H1 (cell line): ENCODE data around the gene SELENOI. TPM values are rescaled to one million over a fixed set of nuclear protein-coding genes. Genes with fewer than 3 reads are reported as not detected.

Source experiments
- CTCF ChIA-PET: fragments of 300-600 bp; sonication (Branson Sonifier 250); formaldehyde crosslinking; loops from one replicate; lab custom pipeline; 2021; ENCODE audit not compliant: partially characterized antibody; lab: Charles Lee
- POLR2A ChIA-PET: fragments of 300-600 bp; sonication (Branson Sonifier 250); formaldehyde crosslinking; loops from one replicate; lab custom pipeline; 2021; ENCODE audit warnings: inconsistent platforms; ENCODE audit not compliant: partially characterized antibody; lab: Charles Lee
- DNase-seq, 2 experiments: peaks; one replicate each; pipeline versions ENCODE4 v3.0.0 to v3.0.0-alpha.2; 2010 to 2022; ENCODE audit warnings: low spot score in 2 of 2, low read depth in 1 of 2, mixed read lengths in 1 of 2
- FAIRE-seq: peaks from 2 replicates; lab custom pipeline; 2011; peaks lifted over from hg19 to GRCh38; lab: Jason Lieb, UNC
- H2AFZ ChIP-seq: 2 replicates; pipeline ENCODE4 v1.8.1; 2012; ENCODE audit warnings: low read length, inconsistent platforms
- H2AK5ac ChIP-seq: 2 replicates; pipeline ENCODE4 v1.6.1; 2013; ENCODE audit warnings: low read depth, low read length
- H2BK120ac ChIP-seq: replicated peaks from 2 replicates; pipeline ENCODE3; 2013; ENCODE audit warnings: low read depth, low read length, inconsistent platforms
- H2BK12ac ChIP-seq: 2 replicates; pipeline ENCODE4 v1.6.1; 2013; ENCODE audit warnings: low read depth, low read length
- H2BK15ac ChIP-seq: 2 replicates; pipeline ENCODE4 v1.6.1; 2013; ENCODE audit warnings: low read length
- H2BK20ac ChIP-seq: 2 replicates; pipeline ENCODE4 v1.6.1; 2013; ENCODE audit warnings: low read length
- H2BK5ac ChIP-seq: 2 replicates; pipeline ENCODE4 v1.6.1; 2013; ENCODE audit warnings: low read depth, low read length
- H3K14ac ChIP-seq: 2 replicates; pipeline ENCODE4 v1.6.1; 2013; ENCODE audit warnings: inconsistent platforms; ENCODE audit not compliant: insufficient read length
- H3K18ac ChIP-seq: 2 replicates; pipeline ENCODE4 v1.6.1; 2013; ENCODE audit warnings: low read length; ENCODE audit errors: extremely low read depth
- H3K23ac ChIP-seq: 2 replicates; pipeline ENCODE4 v1.6.1; 2013; ENCODE audit warnings: inconsistent platforms; ENCODE audit not compliant: insufficient read length
- H3K23me2 ChIP-seq: 2 replicates; pipeline ENCODE4 v1.6.1; 2013; ENCODE audit warnings: low read depth, low read length
- H3K27ac ChIP-seq: 2 replicates; pipeline ENCODE4 v1.6.1; 2011; ENCODE audit warnings: low read depth, low read length, inconsistent platforms
- H3K27me3 ChIP-seq, 4 experiments: replicated peaks in 1 of 4; 1 replicate in 1 of 4; 2 replicates in 3 of 4; pipeline versions ENCODE4 v1.6.1 to v1.8.1; 2011 to 2013; ENCODE audit warnings: low read length in 3 of 4, mild to moderate bottlenecking in 3 of 4, inconsistent platforms in 2 of 4, mixed read lengths in 2 of 4, moderate library complexity in 1 of 4; ENCODE audit not compliant: control insufficient read depth in 3 of 4, insufficient read depth in 3 of 4; ENCODE audit errors: extremely low read depth in 1 of 4
- H3K36me3 ChIP-seq, 4 experiments: 2 replicates each; pipeline versions ENCODE4 v1.6.1 to v1.8.1; 2011 to 2013; ENCODE audit warnings: mild to moderate bottlenecking in 4 of 4, low read length in 3 of 4, moderate library complexity in 2 of 4, control low read depth in 1 of 4, inconsistent platforms in 1 of 4; ENCODE audit not compliant: insufficient read depth in 4 of 4, control insufficient read depth in 2 of 4
- H3K4ac ChIP-seq: replicated peaks from 2 replicates; pipeline ENCODE3; 2013; ENCODE audit warnings: low read length, low read depth, mixed read lengths, inconsistent platforms; ENCODE audit not compliant: insufficient read length
- H3K4me1 ChIP-seq, 4 experiments: replicated peaks in 1 of 4; 1 replicate in 1 of 4; 2 replicates in 3 of 4; pipeline versions ENCODE4 v1.6.1 to v1.8.1; 2011 to 2013; ENCODE audit warnings: low read length in 3 of 4, inconsistent platforms in 2 of 4, mixed read lengths in 1 of 4; ENCODE audit not compliant: insufficient read depth in 4 of 4, control insufficient read depth in 3 of 4
- H3K4me2 ChIP-seq, 2 experiments: 2 replicates each; pipeline versions ENCODE4 v1.6.1 to v1.8.1; 2011 to 2013; ENCODE audit warnings: low read depth in 2 of 2, low read length in 2 of 2, control low read depth in 1 of 2, inconsistent platforms in 1 of 2, mild to moderate bottlenecking in 1 of 2; ENCODE audit not compliant: insufficient read depth in 1 of 2
- H3K4me3 ChIP-seq, 4 experiments: fragments of 200-600, 300-600 bp in 1 of 4; sonication (generic), shearing (Covaris generic), sonication (Bioruptor Twin) in 1 of 4; 2 replicates each; pipeline versions ENCODE4 v1.5.1 to v1.8.1; 2011 to 2016; ENCODE audit warnings: low read length in 4 of 4, low read depth in 3 of 4, control low read depth in 2 of 4, inconsistent platforms in 2 of 4, mild to moderate bottlenecking in 2 of 4, mixed read lengths in 1 of 4, moderate library complexity in 1 of 4; ENCODE audit not compliant: insufficient read depth in 2 of 4; ENCODE audit errors: extremely low read depth in 1 of 4
- H3K56ac ChIP-seq: replicated peaks from 2 replicates; pipeline ENCODE3; 2013; ENCODE audit warnings: low read depth, mild to moderate bottlenecking, mixed read lengths, low read length, inconsistent platforms; ENCODE audit not compliant: insufficient read length
- H3K79me1 ChIP-seq: 2 replicates; pipeline ENCODE4 v1.6.1; 2013; ENCODE audit warnings: low read depth, low read length, control low read depth
- H3K79me2 ChIP-seq, 2 experiments: 2 replicates each; pipeline versions ENCODE4 v1.6.1 to v1.8.1; 2012 to 2013; ENCODE audit warnings: low read length in 2 of 2, mild to moderate bottlenecking in 2 of 2, inconsistent platforms in 1 of 2; ENCODE audit not compliant: insufficient read depth in 2 of 2, control insufficient read depth in 1 of 2
- H3K9ac ChIP-seq, 4 experiments: replicated peaks in 1 of 4; 1 replicate in 1 of 4; 2 replicates in 3 of 4; pipeline versions ENCODE4 v1.6.1 to v1.8.1; 2011 to 2013; ENCODE audit warnings: low read depth in 3 of 4, low read length in 3 of 4, control low read depth in 2 of 4, mild to moderate bottlenecking in 2 of 4, moderate library complexity in 2 of 4, inconsistent platforms in 1 of 4; ENCODE audit errors: extremely low read depth in 1 of 4
- H3K9me3 ChIP-seq, 2 experiments: 2 replicates each; pipeline versions ENCODE4 v1.6.1 to v1.8.1; 2012 to 2013; ENCODE audit warnings: mild to moderate bottlenecking in 2 of 2, moderate library complexity in 2 of 2, control low read depth in 1 of 2, inconsistent platforms in 1 of 2, low read depth in 1 of 2, low read length in 1 of 2, mixed read lengths in 1 of 2; ENCODE audit not compliant: insufficient read depth in 2 of 2
- H4K20me1 ChIP-seq, 2 experiments: replicated peaks in 1 of 2; 2 replicates each; pipeline versions ENCODE3 to v1.8.1; 2011 to 2013; ENCODE audit warnings: inconsistent platforms in 2 of 2, low read length in 2 of 2, mild to moderate bottlenecking in 1 of 2; ENCODE audit not compliant: insufficient read depth in 2 of 2, control insufficient read depth in 1 of 2
- H4K5ac ChIP-seq: 2 replicates; pipeline ENCODE4 v1.6.1; 2013; ENCODE audit warnings: low read length, low read depth, mixed read lengths, inconsistent platforms; ENCODE audit not compliant: insufficient read length
- H4K8ac ChIP-seq: 2 replicates; pipeline ENCODE4 v1.8.0; 2013; ENCODE audit warnings: mild to moderate bottlenecking, moderate library complexity, low read length, inconsistent platforms; ENCODE audit not compliant: insufficient read depth; ENCODE audit errors: extremely low read depth
- H4K91ac ChIP-seq: replicated peaks from 2 replicates; pipeline ENCODE3; 2013; ENCODE audit warnings: low read length, mixed read lengths, inconsistent platforms; ENCODE audit not compliant: insufficient read length
- CHD1 ChIP-seq: IDR thresholded peaks from 2 replicates; pipeline ENCODE4 v1.6.1; 2012; ENCODE audit warnings: low read depth, low read length, improper control_type of control experiment
- EZH2 ChIP-seq: fragments of 200-600 bp; sonication (generic); IDR thresholded peaks from 2 replicates; pipeline ENCODE4 v1.7.1; 2012; ENCODE audit warnings: low read depth, mild to moderate bottlenecking, moderate library complexity, low read length, inconsistent platforms; ENCODE audit not compliant: severe bottlenecking
- HDAC2 ChIP-seq, 2 experiments: fragments of 300-600 bp in 1 of 2; sonication (generic) in 1 of 2; IDR thresholded peaks; 2 replicates each; pipeline ENCODE4 v1.6.1; 2011 to 2012; ENCODE audit warnings: low read depth in 2 of 2, low read length in 2 of 2, mild to moderate bottlenecking in 2 of 2, moderate library complexity in 2 of 2, borderline replicate concordance in 1 of 2, inconsistent platforms in 1 of 2
- KDM1A ChIP-seq: fragments of 200-600, 300-600 bp; sonication (generic); IDR thresholded peaks from 2 replicates; pipeline ENCODE4 v1.7.1; 2016; ENCODE audit warnings: mild to moderate bottlenecking, low read length, borderline replicate concordance
- MAFK ChIP-seq: IDR thresholded peaks from 2 replicates; pipeline ENCODE4 v1.6.1; 2012; ENCODE audit warnings: low read depth, mild to moderate bottlenecking, improper control_type of control experiment, low read length
- PHF8 ChIP-seq: fragments of 200-600 bp; sonication (generic); conservative IDR thresholded peaks from 2 replicates; pipeline ENCODE4 v1.7.1; 2012; ENCODE audit warnings: low read depth, mild to moderate bottlenecking, inconsistent platforms, low read length, moderate library complexity
- RAD21 ChIP-seq, 2 experiments: IDR thresholded peaks in 1 of 2; conservative IDR thresholded peaks in 1 of 2; 2 replicates each; pipeline ENCODE4 v1.6.1; 2011; ENCODE audit warnings: low read depth in 2 of 2, low read length in 2 of 2, improper control_type of control experiment in 1 of 2, inconsistent platforms in 1 of 2, mild to moderate bottlenecking in 1 of 2, moderate library complexity in 1 of 2
- SIX5 ChIP-seq: IDR thresholded peaks from 2 replicates; pipeline ENCODE4 v1.6.1; 2011; ENCODE audit warnings: mild to moderate bottlenecking, low read depth, low read length
- SP1 ChIP-seq: IDR thresholded peaks from 2 replicates; pipeline ENCODE4 v1.6.1; 2011; ENCODE audit warnings: low read depth, low read length
- TAF7 ChIP-seq: optimal IDR thresholded peaks from 2 replicates; pipeline ENCODE3; 2011; ENCODE audit warnings: low read depth, mild to moderate bottlenecking, inconsistent platforms, low read length, moderate library complexity, borderline replicate concordance
- TEAD4 ChIP-seq: IDR thresholded peaks from 2 replicates; pipeline ENCODE4 v1.6.1; 2012; ENCODE audit warnings: low read depth, low read length, inconsistent platforms, mixed read lengths
- WGBS, 2 experiments: shearing (Covaris generic) in 1 of 2; methylation state at CpG; one replicate each; pipeline versions ENCODE4 v1.1.6 to v1.1.7; 2013 to 2015; ENCODE audit warnings: low lambda C conversion rate in 2 of 2, mixed read lengths in 2 of 2, inconsistent platforms in 1 of 2, low coverage in 1 of 2, missing lambda C conversion rate in 1 of 2; ENCODE audit not compliant: insufficient replicate concordance in 2 of 2, insufficient coverage in 1 of 2, insufficient read length in 1 of 2; ENCODE audit errors: extremely low coverage in 1 of 2, missing lambda C conversion rate in 1 of 2; 5-methylcytosine and 5-hydroxymethylcytosine counted together
- polyA plus RNA-seq, 7 experiments: library from polyadenylated mRNA; depleted of rRNA in 3 of 7; stranded (reverse) in 5 of 7; unstranded in 2 of 7; fragments of >200 nt in 5 of 7; fragments of 200-250 nt in 2 of 7; gene quantifications; 1 replicate in 5 of 7; 2 replicates in 1 of 7; 4 replicates in 1 of 7; pipeline versions ENCODE4 v1.2.1 to v1.2.3, GENCODE V29; 2011 to 2013; ENCODE audit warnings: missing spikeins in 2 of 7, mixed read lengths in 2 of 7
- total RNA-seq: library from RNA; stranded (reverse); fragmentation: NEBNext Ultra II Directional; extraction: Animal tissue kit (Norgen Biotek cat#: 25700); gene quantifications from 2 replicates; pipeline ENCODE4 v1.2.1, GENCODE V29; 2021
- TF ChIP-seq, protein P1 (sequence below): IDR thresholded peaks from 2 replicates; pipeline ENCODE4 v1.6.1; 2011; ENCODE audit warnings: low read length, improper control_type of control experiment

Gene SELENOI
- total and polyA plus RNA-seq, 2 of the 8 experiments (the other 6 are each of a cell fraction or from before 2014, with no cell fraction given): 15.9 to 63.8 TPM

DNA sequence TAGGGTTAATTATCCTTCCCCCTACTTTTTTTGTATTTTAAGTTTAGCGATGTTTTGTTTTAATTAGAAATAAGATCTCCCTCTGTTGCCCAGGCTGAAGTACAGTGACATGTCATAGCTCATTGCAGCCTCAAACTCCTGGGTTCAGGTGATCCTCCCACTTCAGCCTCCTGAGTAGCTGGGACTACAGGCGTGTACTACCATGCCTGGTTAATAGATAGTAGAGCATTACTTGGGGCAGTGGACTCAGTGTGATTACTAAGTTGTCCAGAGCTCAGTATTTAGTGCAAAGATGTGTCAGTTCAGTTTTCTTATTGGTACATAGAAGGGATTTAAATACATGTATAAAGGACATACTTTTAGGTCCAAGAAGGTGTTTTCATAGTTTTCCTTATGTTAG is 10.2 kb downstream of the SELENOI start:
- H3K9ac ChIP-seq: no peak overlapping the region
- H2BK120ac ChIP-seq: no peak overlapping the region
- POLR2A ChIA-PET: interaction anchor here (4.8 kb wide), 1 partner anchor 11 kb away, joined by 17 read pairs; the partner anchor contains the start of gene SELENOI
- no peak overlapping the region for H2AFZ ChIP-seq
- no peak overlapping the region for H3K23ac ChIP-seq
- H3K79me1 ChIP-seq: peaks cover 7% of the 10 kb centered on the region
- peaks cover 15 to 94% of the 10 kb centered on the region in 2 experiments for H3K79me2 ChIP-seq
- FAIRE-seq (no peak), DNase-seq (no peak)
- H3K4me1 ChIP-seq: peaks cover 0 to 3% (median under 1%) of the 10 kb centered on the region in 4 experiments; a peak in 3 of 7 replicates
- H2BK12ac ChIP-seq: no peak overlapping the region
- CTCF ChIA-PET: interaction anchor here (0.8 to 1.7 kb wide), 5 partner anchors 12 to 115 kb away, joined by 3 to 4 read pairs (median 3); no protein-coding TSS in a partner anchor
- no peaks in the 10 kb centered on the region for H3K23me2 ChIP-seq
- no peak overlapping the region for H3K4me3 ChIP-seq
- H3K56ac ChIP-seq: no peak overlapping the region
- 100% methylated on average over 2 of the region's 2 CpGs; no CpG with 5 or more reads in 1 of the 2 experiments for WGBS, 2 experiments
- no peak overlapping the region for H2AK5ac ChIP-seq
- H2BK5ac ChIP-seq: no peak overlapping the region
- H3K27me3 ChIP-seq: no peaks in the 10 kb centered on the region
- H4K8ac ChIP-seq: no peak overlapping the region
- H2BK20ac ChIP-seq: no peak overlapping the region
- H3K18ac ChIP-seq: no peak overlapping the region
- no peak overlapping the region for H4K5ac ChIP-seq
- no peak overlapping the region for H2BK15ac ChIP-seq
- no peak overlapping the region for H3K14ac ChIP-seq
- no peak overlapping the region for H4K91ac ChIP-seq
- peaks cover 0 to 7% (median 0%) of the 10 kb centered on the region in 4 experiments; a peak in 1 of 8 replicates for H3K36me3 ChIP-seq
- peaks cover 11 to 17% of the 10 kb centered on the region in 2 experiments for H4K20me1 ChIP-seq
- H3K4me2 ChIP-seq: no peak overlapping the region
- H3K27ac ChIP-seq: no peak overlapping the region
- H3K4ac ChIP-seq: no peak overlapping the region
- H3K9me3 ChIP-seq: no peaks in the 10 kb centered on the region
- TF ChIP-seq EZH2: no peak
- no peak for TF ChIP-seq CHD1
- TF ChIP-seq TEAD4: no peak
- no peak for TF ChIP-seq PHF8
- TF ChIP-seq, protein P1, sequence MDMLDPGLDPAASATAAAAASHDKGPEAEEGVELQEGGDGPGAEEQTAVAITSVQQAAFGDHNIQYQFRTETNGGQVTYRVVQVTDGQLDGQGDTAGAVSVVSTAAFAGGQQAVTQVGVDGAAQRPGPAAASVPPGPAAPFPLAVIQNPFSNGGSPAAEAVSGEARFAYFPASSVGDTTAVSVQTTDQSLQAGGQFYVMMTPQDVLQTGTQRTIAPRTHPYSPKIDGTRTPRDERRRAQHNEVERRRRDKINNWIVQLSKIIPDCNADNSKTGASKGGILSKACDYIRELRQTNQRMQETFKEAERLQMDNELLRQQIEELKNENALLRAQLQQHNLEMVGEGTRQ: no peak
- TF ChIP-seq SIX5: no peak
- no peak for TF ChIP-seq TAF7
- no peak for TF ChIP-seq MAFK
- no peak for TF ChIP-seq KDM1A
- TF ChIP-seq HDAC2 (IDR thresholded peaks at IDR 0.05; ENCODE audit: borderline replicate concordance in 1 of 2, low read depth in 2 of 2, low read length in 2 of 2): no peak
- no peak for TF ChIP-seq SP1
- TF ChIP-seq RAD21 (IDR thresholded peaks at IDR 0.05 in 1 of 2, conservative IDR thresholded peaks at IDR 0.05 in 1 of 2; ENCODE audit: low read depth in 2 of 2, low read length in 2 of 2): no peak
